K562 (cell line): ENCODE data around the gene F13B. TPM values are rescaled to one million over a fixed set of nuclear protein-coding genes. Genes with fewer than 3 reads are reported as not detected.

Experiments used
- ATAC-seq: fragments of 200-7000 bp; cut with Tn5 transposase; 3 replicates; pipeline ENCODE4 v1.9.1; 2020; ENCODE audit warnings: moderate library complexity
- BruUV-seq: library from RNA; stranded (reverse); fragments of 400-500 nt; replicated peaks from 2 replicates; lab custom pipeline; 2021; lab: Mats Ljungman, UMichigan
- CTCF ChIA-PET: fragments of 300-600 bp; formaldehyde crosslinking; extraction: SDS; loops from one replicate; lab custom pipeline; 2021; ENCODE audit warnings: low intra/inter-chr PET ratio; lab: Yijun Ruan, JAX
- POLR2A ChIA-PET: fragments of 300-600, 350-650 bp; sonication (Branson Sonifier 250); formaldehyde crosslinking; extraction: SDS; loops from one replicate; lab custom pipeline; 2021; ENCODE audit warnings: antibody characterized with exemption, inconsistent platforms; lab: Yijun Ruan, JAX
- DNase-seq, 4 experiments: peaks; one replicate each; pipeline versions ENCODE4 v3.0.0 to v3.0.0-alpha.2; 2011 to 2018; ENCODE audit warnings: low spot score in 3 of 4, mixed read lengths in 3 of 4; ENCODE audit errors: extremely low read depth in 1 of 4
- FAIRE-seq: peaks from 2 replicates; lab custom pipeline; 2011; peaks lifted over from hg19 to GRCh38; lab: Jason Lieb, UNC
- H2AFZ ChIP-seq: 2 replicates; pipeline ENCODE4 v1.6.0; 2011; ENCODE audit warnings: low read depth, low read length, control low read depth, inconsistent platforms
- H3K27ac ChIP-seq: fragments of 200-600 bp; 3 replicates; pipeline ENCODE4 v1.8.0; 2011; ENCODE audit warnings: low read depth, mild to moderate bottlenecking, control low read depth, inconsistent platforms, low read length, moderate library complexity, mixed read lengths; ENCODE audit errors: extremely low read depth
- H3K27me3 ChIP-seq, 2 experiments: fragments of 300-600 bp in 1 of 2; 2 replicates in 1 of 2; 3 replicates in 1 of 2; pipeline versions ENCODE4 v1.6.0 to v1.8.0; 2011; ENCODE audit warnings: inconsistent platforms in 2 of 2, low read length in 2 of 2, mild to moderate bottlenecking in 1 of 2, mixed read lengths in 1 of 2, moderate library complexity in 1 of 2; ENCODE audit not compliant: control insufficient read depth in 2 of 2, insufficient read depth in 2 of 2
- H3K36me3 ChIP-seq: fragments of 300-600 bp; 3 replicates; pipeline ENCODE4 v1.8.0; 2011; ENCODE audit warnings: mild to moderate bottlenecking, low read length, inconsistent platforms; ENCODE audit not compliant: control insufficient read depth, insufficient read depth
- H3K4me1 ChIP-seq, 2 experiments: fragments of 200-600 bp in 1 of 2; replicated peaks in 1 of 2; 2 replicates in 1 of 2; 3 replicates in 1 of 2; pipeline versions ENCODE4 v1.5.1 to v1.8.0; 2011; ENCODE audit warnings: inconsistent platforms in 2 of 2, low read length in 2 of 2, mild to moderate bottlenecking in 1 of 2, mixed read lengths in 1 of 2, moderate library complexity in 1 of 2; ENCODE audit not compliant: control insufficient read depth in 2 of 2, insufficient read depth in 2 of 2
- H3K4me2 ChIP-seq: 2 replicates; pipeline ENCODE4 v1.6.1; 2011; ENCODE audit warnings: low read length, control low read depth, inconsistent platforms, mixed read lengths; ENCODE audit not compliant: insufficient read depth
- H3K4me3 ChIP-seq: fragments of 200-600 bp; sonication (generic), shearing (Covaris generic); 2 replicates; pipeline ENCODE4 v1.5.1; 2016; ENCODE audit warnings: control low read depth, inconsistent platforms
- H3K79me2 ChIP-seq: fragments of 200-600 bp; 3 replicates; pipeline ENCODE4 v1.8.0; 2011; ENCODE audit warnings: low read length, inconsistent platforms; ENCODE audit not compliant: control insufficient read depth, insufficient read depth
- H3K9ac ChIP-seq, 2 experiments: 2 replicates each; pipeline versions ENCODE4 v1.6.0 to v1.6.1; 2011; ENCODE audit warnings: low read depth in 2 of 2, low read length in 2 of 2, control low read depth in 1 of 2, inconsistent platforms in 1 of 2, mild to moderate bottlenecking in 1 of 2, mixed read lengths in 1 of 2; ENCODE audit not compliant: insufficient read depth in 1 of 2
- H3K9me1 ChIP-seq: one replicate; pipeline ENCODE4 v1.6.0; 2011; ENCODE audit warnings: inconsistent platforms, mild to moderate bottlenecking, low read length, moderate library complexity; ENCODE audit not compliant: control insufficient read depth, insufficient read depth
- H3K9me3 ChIP-seq: replicated peaks from 2 replicates; pipeline ENCODE4 v1.5.1; 2011; ENCODE audit warnings: low read depth, low read length, inconsistent platforms; ENCODE audit not compliant: control insufficient read depth, insufficient read depth
- H4K20me1 ChIP-seq: replicated peaks from 2 replicates; pipeline ENCODE4 v1.6.1; 2011; ENCODE audit warnings: low read length, inconsistent platforms, mixed read lengths; ENCODE audit not compliant: control insufficient read depth, insufficient read depth
- ATF4 ChIP-seq: fragments of 450-650 bp; formaldehyde crosslinking; IDR thresholded peaks from 2 replicates; pipeline ENCODE4 v1.4.0; 2022; ENCODE audit warnings: mild to moderate bottlenecking, moderate library complexity
- CBX8 ChIP-seq: fragments of 200-600 bp; sonication (generic); IDR thresholded peaks from 2 replicates; pipeline ENCODE4 v1.6.1; 2012; ENCODE audit warnings: borderline replicate concordance, mixed run types, low read depth, mild to moderate bottlenecking, moderate library complexity, mixed read lengths, low read length, control low read depth, inconsistent platforms; ENCODE audit not compliant: poor library complexity, severe bottlenecking; ENCODE audit errors: extremely low read depth
- CEBPB ChIP-seq: fragments of 450-650 bp; IDR thresholded peaks from 2 replicates; pipeline ENCODE4 v1.6.1; 2016; ENCODE audit warnings: missing genetic modification characterization, missing compliant biosample characterization
- CEBPG ChIP-seq, 3 experiments: fragments of 200-800 bp in 1 of 3; sonication (Bioruptor generic) in 1 of 3; sonication (generic) in 1 of 3; formaldehyde crosslinking in 1 of 3; IDR thresholded peaks in 2 of 3; conservative IDR thresholded peaks in 1 of 3; 2 replicates each; pipeline versions ENCODE4 v1.6.1 to v1.8.0; 2016 to 2022; ENCODE audit warnings: missing compliant biosample characterization in 2 of 3, missing genetic modification characterization in 2 of 3, mild to moderate bottlenecking in 1 of 3, missing genetic modification reagents in 1 of 3
- CREBBP ChIP-seq: IDR thresholded peaks from one replicate; pipeline ENCODE4 v1.6.1; 2012; ENCODE audit warnings: low read depth, mild to moderate bottlenecking, control low read depth, inconsistent platforms, low read length
- DACH1 ChIP-seq: fragments of 450-650 bp; IDR thresholded peaks from 2 replicates; pipeline ENCODE4 v1.6.1; 2018; ENCODE audit not compliant: partially characterized antibody
- ERF ChIP-seq: fragments of 450-650 bp; formaldehyde crosslinking; IDR thresholded peaks from 2 replicates; pipeline ENCODE4 v1.4.0; 2020; ENCODE audit warnings: mild to moderate bottlenecking, mixed read lengths
- HDGF ChIP-seq: fragments of 450-650 bp; IDR thresholded peaks from 2 replicates; pipeline ENCODE4 v1.6.1; 2016
- SMARCA5 ChIP-seq: fragments of 450-650 bp; IDR thresholded peaks from 2 replicates; pipeline ENCODE4 v1.6.1; 2016
- SREBF2 ChIP-seq: sonication (generic); formaldehyde crosslinking; IDR thresholded peaks from 2 replicates; pipeline ENCODE4 v1.4.0; 2020; ENCODE audit warnings: mild to moderate bottlenecking, missing genetic modification reagents
- TAF9B ChIP-seq: fragments of 450-650 bp; IDR thresholded peaks from 2 replicates; pipeline ENCODE4 v1.6.1; 2018; ENCODE audit warnings: mild to moderate bottlenecking; ENCODE audit not compliant: partially characterized antibody
- TEAD2 ChIP-seq: fragments of 450-650 bp; IDR thresholded peaks from 2 replicates; pipeline ENCODE4 v1.6.1; 2016; ENCODE audit warnings: missing genetic modification characterization, control low read depth, missing compliant biosample characterization
- USF1 ChIP-seq: sonication (generic); formaldehyde crosslinking; IDR thresholded peaks from 2 replicates; pipeline ENCODE4 v1.9.0; 2022; ENCODE audit warnings: mild to moderate bottlenecking, missing genetic modification reagents
- ZNF449 ChIP-seq: fragments of 250-450 bp; sonication (Bioruptor Pico); IDR thresholded peaks from 2 replicates; pipeline ENCODE4 v1.8.0; 2022; ENCODE audit warnings: moderate library complexity, mild to moderate bottlenecking, inconsistent platforms
- ZNF740 ChIP-seq, 3 experiments: fragments of 200-800 bp in 1 of 3; sonication (Bioruptor generic) in 1 of 3; sonication (generic) in 1 of 3; formaldehyde crosslinking in 1 of 3; IDR thresholded peaks; 2 replicates each; pipeline versions ENCODE4 v1.6.1 to v1.8.0; 2016 to 2022; ENCODE audit warnings: mild to moderate bottlenecking in 2 of 3, missing compliant biosample characterization in 2 of 3, missing genetic modification characterization in 2 of 3, missing genetic modification reagents in 1 of 3
- ZNF76 ChIP-seq: fragments of 250-450 bp; sonication (Bioruptor Pico); IDR thresholded peaks from 2 replicates; pipeline ENCODE4 v1.4.0; 2020; ENCODE audit warnings: mild to moderate bottlenecking, moderate library complexity, borderline replicate concordance
- ZNF830 ChIP-seq: fragments of 250-450 bp; sonication (Bioruptor Pico); IDR thresholded peaks from 2 replicates; pipeline ENCODE4 v1.5.0; 2021; ENCODE audit warnings: mild to moderate bottlenecking
- ZSCAN29 ChIP-seq: fragments of 450-650 bp; IDR thresholded peaks from 2 replicates; pipeline ENCODE4 v1.6.1; 2017
- WGBS: fragments of 100-300 bp; shearing (Covaris generic); methylation state at CpG from one replicate; pipeline ENCODE4 v1.1.6; 2016; ENCODE audit warnings: low coverage, mixed read lengths; ENCODE audit not compliant: insufficient coverage; ENCODE audit errors: missing lambda C conversion rate; 5-methylcytosine and 5-hydroxymethylcytosine counted together
- in situ Hi-C: fragments of 300-500 bp; cut with MboI; formaldehyde crosslinking; loops from 4 replicates; pipeline ENCODE4 v1.15.0; 2018; ENCODE audit warnings: inconsistent platforms, mixed read lengths
- intact Hi-C: fragments of 100-400 bp; cut with micrococcal nuclease; formaldehyde crosslinking; loops from 2 replicates; pipeline ENCODE4 v1.14.2; 2022
- polyA plus RNA-seq, 8 experiments: library from polyadenylated mRNA; depleted of rRNA in 4 of 8; stranded (reverse) in 5 of 8; unstranded in 3 of 8; fragments of >200 nt; fragmentation: Nextera tagmentation in 2 of 8; fragmentation: Illumina TruSeq in 1 of 8; extraction: Ambion mirVana in 2 of 8; extraction: Trizol in 1 of 8; gene quantifications; 2 replicates each; pipeline versions ENCODE4 v1.2.1 to v1.2.3, GENCODE V29; 2011 to 2014; ENCODE audit warnings: inconsistent platforms in 1 of 8, missing spikeins in 1 of 8
- total RNA-seq, 7 experiments: library from RNA; depleted of rRNA in 6 of 7; stranded (reverse); fragments of >200 nt in 6 of 7; fragmentation: Illumina TruSeq in 2 of 7; extraction: Trizol in 2 of 7; gene quantifications; 2 replicates each; pipeline versions ENCODE4 v1.2.1 to v1.2.3, GENCODE V29; 2011 to 2021; ENCODE audit warnings: low replicate concordance in 1 of 7

The F13B gene
- total and polyA plus RNA-seq, 9 of the 15 experiments (the other 6 are each of a cell fraction or from before 2014, with no cell fraction given) = not detected

GRCh38 chr1:197024460-197024859 lies 42.6 kb downstream of the F13B start (continued):
- TF ChIP-seq ZNF449 (CRISPR knock-in tag) = no peak
- TF ChIP-seq DACH1 = no peak
- no peak for TF ChIP-seq TAF9B
- TF ChIP-seq ZSCAN29 = no peak
- no peak for TF ChIP-seq SMARCA5
- TF ChIP-seq TEAD2 = no peak

- BruUV-seq = no TSS peak
- no peaks in the 10 kb centered on the region for H3K9me1 ChIP-seq
- no peak for TF ChIP-seq CREBBP
- TF ChIP-seq CEBPG (CRISPR knock-in tag; IDR thresholded peaks at IDR 0.05) = no peak
- peak; percentile 19 to 52; a peak in 1 of 4 replicates for TF ChIP-seq CEBPG (tag; conservative IDR thresholded peaks at IDR 0.05 in 1 of 2, IDR thresholded peaks at IDR 0.05 in 1 of 2)
- TF ChIP-seq USF1 (CRISPR knock-in tag) = no peak
- no peak for TF ChIP-seq HDGF
- TF ChIP-seq CBX8 = no peak
- no peak for TF ChIP-seq ZNF76 (CRISPR knock-in tag)
- TF ChIP-seq ATF4 (CRISPR knock-in tag) = peak; percentile 14; the same call in 1 of the 2 replicates
- no peak for TF ChIP-seq ERF (CRISPR knock-in tag)
- no peak for TF ChIP-seq SREBF2 (CRISPR knock-in tag)
- TF ChIP-seq ZNF740 (CRISPR knock-in tag; IDR thresholded peaks at IDR 0.05) = no peak
- TF ChIP-seq ZNF740 (tag; IDR thresholded peaks at IDR 0.05) = no peak
- TF ChIP-seq ZNF830 (CRISPR knock-in tag) = no peak
- TF ChIP-seq CEBPB (tag) = 0 out of 2 replicates have a peak, but pooled peaks have one; percentile 35
These were observed 45.3 kb downstream of the F13B start for GRCh38 chr1:197021716-197022115.

More at GRCh38 chr1:197021716-197022115, 45.3 kb downstream of the F13B start:
- H3K36me3 ChIP-seq = no peaks in the 10 kb centered on the region
- WGBS = 3% methylated on average over 4 of the region's 4 CpGs
- H4K20me1 ChIP-seq = no peaks in the 10 kb centered on the region
- H3K27ac ChIP-seq = no peak overlapping the region
- in situ Hi-C loops = no loop called here
- no peaks in the 10 kb centered on the region for H3K9me3 ChIP-seq
- intact Hi-C loops = no loop called here
- no peak overlapping the region for H2AFZ ChIP-seq
- POLR2A ChIA-PET = no interaction called here
- H3K9ac ChIP-seq = no peak overlapping the region
- CTCF ChIA-PET = no interaction called here
- H3K4me3 ChIP-seq = no peak overlapping the region
- no peak for ATAC-seq
- DNase-seq = no peak
- no peaks in the 10 kb centered on the region for H3K79me2 ChIP-seq
- no peak overlapping the region for H3K4me2 ChIP-seq
- H3K27me3 ChIP-seq = no peaks in the 10 kb centered on the region
- no peaks in the 10 kb centered on the region for H3K4me1 ChIP-seq
- FAIRE-seq = no peak
